HUES48 (cell line): Measurements from ENCODE around the gene UNC5A.

Experiments used
- H3K27ac ChIP-seq: one replicate; pipeline ENCODE4 v1.7.0; 2013; ENCODE audit warnings: low read depth, low read length, inconsistent platforms
- H3K27me3 ChIP-seq: 2 replicates; pipeline ENCODE4 v1.6.1; 2013; ENCODE audit warnings: mild to moderate bottlenecking, low read length; ENCODE audit not compliant: control insufficient read depth, insufficient read depth
- H3K36me3 ChIP-seq: 2 replicates; pipeline ENCODE4 v1.6.1; 2013; ENCODE audit warnings: low read length; ENCODE audit not compliant: control insufficient read depth, insufficient read depth
- H3K4me1 ChIP-seq: 2 replicates; pipeline ENCODE4 v1.6.1; 2013; ENCODE audit warnings: mild to moderate bottlenecking, low read length; ENCODE audit not compliant: control insufficient read depth, insufficient read depth
- H3K4me3 ChIP-seq: 2 replicates; pipeline ENCODE4 v1.5.1; 2013; ENCODE audit warnings: mild to moderate bottlenecking, low read depth, low read length
- H3K9ac ChIP-seq: 2 replicates; pipeline ENCODE4 v1.6.1; 2013; ENCODE audit warnings: mild to moderate bottlenecking, low read depth, low read length, moderate library complexity
- H3K9me3 ChIP-seq: 2 replicates; pipeline ENCODE4 v1.6.1; 2013; ENCODE audit warnings: low read length; ENCODE audit not compliant: control insufficient read depth, insufficient read depth

The UNC5A gene

DNA sequence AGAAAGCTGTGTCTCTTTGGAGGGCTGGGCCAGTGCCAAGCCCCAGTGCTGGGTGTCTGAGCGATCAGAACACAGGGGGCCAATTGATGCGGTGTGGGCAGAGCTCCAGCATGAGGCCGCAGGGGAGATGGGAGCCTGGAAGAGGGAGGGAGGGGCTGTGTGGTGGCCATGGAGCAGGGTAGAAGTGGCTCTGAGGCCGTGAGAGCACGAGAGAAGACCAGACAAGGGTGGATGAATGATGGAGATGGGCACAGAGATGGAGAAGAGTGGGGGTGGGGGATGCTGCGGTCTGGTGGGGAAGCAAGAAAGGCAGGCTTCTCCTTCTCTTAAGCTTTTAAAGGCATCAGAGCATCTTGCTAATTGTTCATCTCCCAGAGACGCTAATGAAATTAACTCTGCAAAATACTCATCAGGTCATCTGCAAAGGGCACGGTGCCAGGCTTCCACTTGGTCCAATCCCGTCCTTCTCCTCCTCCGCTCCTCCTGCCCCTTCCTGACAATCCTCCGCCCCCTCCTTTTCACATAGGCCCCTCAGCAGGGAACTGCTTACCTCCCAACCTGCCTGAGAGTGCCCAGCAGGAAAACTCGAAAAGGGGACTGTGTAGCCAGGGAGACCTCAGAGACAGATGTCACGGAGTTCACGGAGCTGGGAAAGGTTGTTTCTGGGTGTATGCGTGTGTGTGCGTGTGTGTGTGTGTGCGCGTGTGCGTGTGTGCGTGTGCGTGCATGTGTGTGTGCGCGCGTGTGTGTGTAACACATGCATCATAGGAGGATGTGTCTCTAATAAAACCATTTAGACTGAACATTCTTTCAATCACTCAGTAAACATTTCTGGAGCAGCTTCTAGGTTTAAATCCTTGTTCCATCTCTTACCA lies 7.1 kb upstream of the UNC5A start:
- Histone ChIP-seq H3K27me3 (peaks cover 22% of the 10 kb centered on the region), H3K36me3 (no peaks in the 10 kb centered on the region), H3K9ac (no peak overlapping the region), H3K27ac (no peak overlapping the region), H3K4me3 (no peak overlapping the region), H3K4me1 (peaks cover 5% of the 10 kb centered on the region; the same call in 1 of the 2 replicates), H3K9me3 (no peaks in the 10 kb centered on the region)

DNA sequence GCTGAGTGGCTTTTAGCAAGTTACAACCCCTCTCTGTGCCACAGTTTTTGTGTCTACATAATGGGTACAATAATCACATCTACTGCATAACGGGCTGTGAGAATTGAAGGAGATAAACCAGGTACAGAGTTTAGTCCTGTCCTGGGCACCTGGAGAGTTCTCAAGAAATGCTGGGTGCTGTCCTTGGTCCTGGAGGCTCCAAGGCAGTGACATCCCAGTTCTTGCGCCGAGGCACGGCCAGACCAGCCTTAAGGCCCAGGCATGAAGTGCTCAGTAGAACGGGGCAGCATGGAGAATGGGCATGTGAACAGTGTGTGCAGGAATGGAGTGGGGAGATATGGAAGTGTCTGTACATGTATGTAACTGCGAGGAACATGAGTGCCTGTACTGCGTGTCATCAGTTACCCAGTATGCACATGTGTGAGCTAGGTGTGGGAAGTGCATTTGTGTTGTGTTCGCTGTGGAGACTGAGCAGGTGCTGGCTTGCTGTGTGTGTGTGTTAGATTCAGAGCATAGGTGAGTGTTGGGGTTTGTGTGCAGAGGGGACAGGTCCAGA lies 6.3 kb upstream of the UNC5A start:
- Histone ChIP-seq H3K4me3 (no peak overlapping the region), H3K27me3 (peaks cover 29% of the 10 kb centered on the region), H3K27ac (no peak overlapping the region), H3K4me1 (peaks cover 6% of the 10 kb centered on the region), H3K9me3 (no peaks in the 10 kb centered on the region), H3K9ac (no peak overlapping the region), H3K36me3 (no peaks in the 10 kb centered on the region)

DNA sequence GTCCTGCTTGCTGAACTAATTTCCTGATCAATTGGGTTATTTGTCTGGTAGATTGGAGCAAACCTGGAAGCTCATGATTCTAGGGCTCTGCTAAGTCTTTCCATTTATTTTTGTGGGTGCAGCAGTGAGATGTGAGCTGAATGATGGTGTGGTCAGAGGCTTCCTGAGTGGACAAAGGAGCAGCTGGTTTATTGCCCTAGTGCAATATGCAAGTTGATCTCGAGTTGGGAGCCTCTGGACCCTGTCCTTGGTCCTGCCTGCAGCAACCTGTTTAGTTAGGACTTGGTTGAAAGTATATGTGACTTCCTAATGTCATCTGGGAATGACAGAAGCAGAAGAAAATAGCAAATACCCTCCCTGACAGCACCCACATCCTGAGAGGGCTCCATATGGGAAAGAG lies 4.2 kb upstream of the UNC5A start:
- peaks cover 45% of the 10 kb centered on the region for H3K27me3 ChIP-seq
- H3K9ac ChIP-seq, result no peak overlapping the region

DNA sequence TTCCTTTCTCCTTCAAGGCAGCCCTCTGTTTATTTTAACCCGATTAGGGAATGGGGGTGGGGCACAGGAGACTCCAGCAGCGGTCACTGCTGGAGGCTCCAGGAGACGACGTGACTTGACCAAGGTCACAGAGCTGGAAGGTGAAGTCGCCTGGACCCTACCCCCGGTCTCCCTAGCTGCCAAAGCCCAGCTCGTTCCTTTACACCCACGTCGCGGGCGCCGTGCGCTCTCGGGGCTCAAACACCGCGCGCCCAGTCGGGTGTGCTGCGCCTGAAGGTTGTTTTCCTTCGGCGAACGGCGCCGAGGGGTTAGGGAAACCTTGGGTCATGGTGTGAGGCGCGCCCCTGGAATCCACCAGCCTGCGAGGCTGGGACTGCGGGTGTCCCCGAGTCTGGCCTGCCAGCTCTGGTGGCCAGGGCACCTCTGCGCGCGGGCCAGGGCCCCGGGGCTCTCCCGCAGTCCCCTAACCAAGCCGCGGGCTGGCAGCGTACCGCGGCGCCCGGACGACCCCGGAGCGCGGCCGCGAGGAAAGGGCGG lies 747 bp upstream of the UNC5A start:
- Histone ChIP-seq H3K27me3 (peaks cover 62% of the 10 kb centered on the region), H3K4me1 (peaks cover 7% of the 10 kb centered on the region), H3K9ac (no peak overlapping the region), H3K4me3 (peak overlapping the region; percentile 71), H3K9me3 (no peaks in the 10 kb centered on the region), H3K36me3 (no peaks in the 10 kb centered on the region), H3K27ac (no peak overlapping the region)

More for the DNA sequence above, 4.2 kb upstream of the UNC5A start:
- H3K36me3 ChIP-seq, result no peaks in the 10 kb centered on the region
- H3K9me3 ChIP-seq, result no peaks in the 10 kb centered on the region
- H3K27ac ChIP-seq, result no peak overlapping the region
- H3K4me1 ChIP-seq, result peaks cover 11% of the 10 kb centered on the region
- no peak overlapping the region for H3K4me3 ChIP-seq

DNA sequence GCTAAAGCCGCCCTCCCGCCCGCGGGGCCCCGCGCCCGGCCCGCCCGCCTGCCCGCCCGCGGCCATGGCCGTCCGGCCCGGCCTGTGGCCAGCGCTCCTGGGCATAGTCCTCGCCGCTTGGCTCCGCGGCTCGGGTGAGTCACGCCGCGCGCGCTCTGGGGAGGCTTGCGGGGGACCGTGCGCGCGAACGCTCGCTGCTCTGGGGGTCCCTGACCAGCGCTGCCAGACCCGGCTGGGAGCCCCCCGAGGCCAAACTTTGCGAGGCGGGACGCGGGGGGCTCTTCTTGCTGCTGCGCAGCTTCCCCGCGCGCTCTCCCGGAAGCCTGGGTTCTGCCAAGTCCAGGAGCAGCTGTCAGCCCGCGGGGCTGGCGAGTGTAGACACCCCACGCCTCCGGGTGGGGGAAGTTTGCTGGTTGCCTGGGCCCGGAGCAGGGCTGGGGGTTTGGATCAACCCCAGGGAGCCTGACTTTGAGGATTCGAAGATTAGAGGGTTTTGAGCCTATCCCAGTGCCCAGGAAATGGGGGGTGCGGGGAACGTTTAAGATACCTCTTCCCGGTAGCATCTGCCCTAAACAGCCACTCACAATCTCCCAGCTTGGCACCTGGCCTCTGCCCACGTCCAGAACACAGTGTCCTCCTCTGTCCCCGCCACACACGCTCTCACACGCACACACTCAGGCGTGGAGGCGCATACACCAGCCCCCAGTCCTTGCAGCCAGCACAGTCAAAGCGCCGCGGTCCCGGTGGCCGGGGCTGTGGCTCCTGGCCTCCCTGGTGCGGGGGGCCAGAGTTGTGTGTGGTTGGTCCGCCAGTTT lies 535 bp downstream of the UNC5A start:
- no peaks in the 10 kb centered on the region for H3K36me3 ChIP-seq
- peak overlapping the region; percentile 71 for H3K4me3 ChIP-seq
- H3K9me3 ChIP-seq, result no peaks in the 10 kb centered on the region
- peaks cover 7% of the 10 kb centered on the region for H3K4me1 ChIP-seq
- no peak overlapping the region for H3K27ac ChIP-seq
- no peak overlapping the region for H3K9ac ChIP-seq
- H3K27me3 ChIP-seq, result peaks cover 62% of the 10 kb centered on the region

DNA sequence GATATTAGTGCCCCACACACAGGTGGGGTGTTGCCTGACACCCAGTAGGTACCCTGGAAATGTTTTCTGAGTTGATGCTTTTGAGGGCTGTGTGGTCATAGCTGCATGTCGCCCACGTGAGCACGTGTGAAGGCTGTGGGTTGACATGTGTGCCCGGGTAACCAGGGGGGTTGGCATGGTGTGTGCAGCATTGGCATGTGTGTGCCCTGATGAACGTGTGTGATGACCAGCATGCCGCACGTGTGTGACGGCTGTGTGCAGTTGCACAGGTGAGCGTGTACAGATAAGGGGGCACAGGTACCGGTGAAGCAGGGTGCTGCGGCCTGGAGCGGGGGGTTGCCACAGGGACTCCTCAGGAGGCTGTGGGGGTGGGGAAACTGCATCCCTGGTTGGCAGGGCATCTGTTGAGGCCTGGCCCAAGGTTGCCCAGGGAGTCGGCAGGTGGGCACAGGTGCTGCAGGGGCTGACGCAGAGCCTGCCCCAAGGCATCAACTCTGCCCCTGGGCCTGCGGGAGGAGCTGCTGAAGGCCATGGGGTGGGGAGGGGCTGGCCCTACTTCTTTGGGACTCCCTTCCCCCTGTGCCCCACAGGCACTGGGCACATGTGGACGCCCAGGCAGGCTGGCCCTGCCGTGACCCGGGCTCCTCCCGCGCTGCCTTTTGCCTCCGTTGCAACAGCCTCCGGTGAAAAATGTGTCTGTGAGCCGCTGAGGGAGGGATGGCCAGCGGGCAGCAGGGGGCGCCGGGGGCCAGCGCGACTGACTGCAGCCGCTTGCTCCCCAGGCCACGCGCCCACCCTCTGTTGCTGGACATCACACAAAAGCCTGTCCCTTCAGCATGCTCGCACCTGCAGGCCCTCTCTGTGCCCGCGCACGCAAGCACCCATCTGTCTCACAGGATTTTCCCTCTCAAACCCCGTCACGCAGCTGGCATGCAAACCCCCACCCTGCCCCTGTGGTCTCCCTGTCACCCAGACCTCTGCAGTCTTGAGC lies 2.2 kb downstream of the UNC5A start:
- no peaks in the 10 kb centered on the region for H3K36me3 ChIP-seq
- H3K9me3 ChIP-seq, result no peaks in the 10 kb centered on the region
- H3K4me1 ChIP-seq, result peaks cover 14% of the 10 kb centered on the region
- H3K27ac ChIP-seq, result no peak overlapping the region
- H3K9ac ChIP-seq, result no peak overlapping the region
- H3K27me3 ChIP-seq, result peaks cover 53% of the 10 kb centered on the region
- no peak overlapping the region for H3K4me3 ChIP-seq

DNA sequence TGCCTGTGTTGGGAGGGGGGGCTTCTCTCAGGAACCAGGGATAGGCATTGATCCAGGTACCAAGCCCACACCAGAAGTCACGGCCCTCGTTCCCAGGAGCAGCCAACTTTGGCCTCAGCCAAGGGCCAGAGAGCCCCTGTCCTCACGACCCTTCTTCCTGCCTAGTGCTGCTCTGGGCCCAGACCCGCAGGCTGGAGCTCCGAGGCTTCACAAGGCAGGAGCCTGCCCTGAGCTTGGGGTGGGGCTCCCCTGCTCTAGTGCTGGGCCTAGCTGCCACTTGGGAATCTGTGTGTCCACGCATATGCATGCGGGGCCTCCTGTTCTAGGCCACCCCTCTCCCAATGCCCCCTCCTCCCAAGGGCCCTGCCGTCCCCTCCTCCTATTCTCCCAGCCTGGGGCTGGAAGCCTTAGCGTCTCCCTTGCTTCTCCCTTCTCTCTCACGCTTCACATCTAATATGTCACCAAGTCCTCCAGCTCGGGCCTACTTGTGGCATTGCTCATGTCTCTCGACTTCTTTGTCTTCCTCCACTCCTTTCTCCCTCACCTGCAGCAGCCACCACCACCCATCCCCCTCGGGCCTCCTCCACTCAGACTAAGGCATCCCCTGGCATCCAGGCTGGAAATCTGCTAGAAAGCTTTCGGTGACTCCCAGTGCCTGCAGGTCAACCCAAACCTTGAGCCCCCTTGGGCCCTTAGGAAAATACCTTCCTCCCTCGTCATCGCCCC lies 3.4 kb downstream of the UNC5A start:
- Histone ChIP-seq H3K27me3 (peaks cover 46% of the 10 kb centered on the region), H3K27ac (no peak overlapping the region), H3K36me3 (no peaks in the 10 kb centered on the region), H3K9me3 (no peaks in the 10 kb centered on the region), H3K4me1 (peaks cover 20% of the 10 kb centered on the region), H3K4me3 (no peak overlapping the region), H3K9ac (no peak overlapping the region)

DNA sequence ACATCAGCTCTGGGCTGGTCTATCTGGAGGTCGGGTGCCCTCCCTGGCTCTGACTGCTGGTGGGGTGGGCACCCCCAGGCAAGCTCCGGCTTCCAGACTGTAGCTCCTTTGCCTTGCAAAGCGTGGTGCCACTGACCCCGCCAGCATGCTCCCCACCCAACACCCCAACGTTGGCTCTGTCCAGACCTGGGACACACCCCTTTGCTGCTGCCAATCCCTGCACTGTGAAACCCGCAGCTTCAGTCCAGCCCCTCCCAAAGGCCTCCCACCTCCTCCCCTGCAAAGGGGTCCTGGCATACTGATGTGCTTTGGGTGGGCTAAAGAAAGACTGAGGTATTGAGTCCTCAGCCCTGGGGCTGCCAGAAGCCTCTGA lies 3.9 kb downstream of the UNC5A start:
- H3K27me3 ChIP-seq, result peaks cover 40% of the 10 kb centered on the region
- no peak overlapping the region for H3K27ac ChIP-seq
- H3K9ac ChIP-seq, result no peak overlapping the region
- no peaks in the 10 kb centered on the region for H3K36me3 ChIP-seq
- no peak overlapping the region for H3K4me3 ChIP-seq
- H3K9me3 ChIP-seq, result no peaks in the 10 kb centered on the region
- H3K4me1 ChIP-seq, result peaks cover 16% of the 10 kb centered on the region

DNA sequence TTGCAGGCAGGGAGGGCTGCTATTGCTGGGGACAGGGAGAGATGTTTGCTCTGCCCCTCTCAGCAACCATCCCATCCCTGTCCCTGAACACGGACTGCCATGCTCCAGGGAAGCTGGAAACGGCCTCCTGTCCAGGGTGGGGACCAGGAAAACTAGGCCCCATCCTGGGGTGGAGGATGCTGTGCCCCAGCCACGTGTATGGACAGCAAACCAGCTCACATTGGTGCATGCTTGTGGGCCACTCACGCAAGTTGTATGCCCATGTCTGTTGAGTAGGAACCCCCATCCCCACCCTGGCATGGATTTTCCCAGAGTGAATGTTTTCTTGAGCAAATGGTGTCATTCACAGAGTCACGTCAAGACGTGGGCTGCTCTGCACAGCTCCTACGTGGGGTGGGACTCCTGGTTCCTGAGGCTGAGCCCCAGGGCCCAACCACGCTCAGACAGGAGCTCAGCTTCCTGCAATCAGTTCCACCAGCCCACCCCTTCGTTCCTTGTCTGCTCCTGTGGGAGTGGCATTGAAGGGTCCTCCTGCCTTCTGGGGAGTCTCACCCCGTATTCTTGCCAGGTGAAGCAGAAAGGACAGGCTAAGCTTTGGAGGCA lies 4.6 kb downstream of the UNC5A start:
- Histone ChIP-seq H3K4me3 (no peak overlapping the region), H3K9ac (no peak overlapping the region), H3K4me1 (peaks cover 14% of the 10 kb centered on the region; the same call in 1 of the 2 replicates), H3K27me3 (peaks cover 34% of the 10 kb centered on the region), H3K9me3 (no peaks in the 10 kb centered on the region), H3K36me3 (no peaks in the 10 kb centered on the region), H3K27ac (no peak overlapping the region)
